Regular cardiac myocyte (primary cell): ENCODE results near the gene TIMP1. TPM values are rescaled to one million over a fixed set of nuclear protein-coding genes. Genes with fewer than 3 reads are reported as not detected.

Experiments used
- total RNA-seq: library from RNA; depleted of rRNA; stranded (reverse); fragments of >200 nt; gene quantifications from 2 replicates; pipeline ENCODE4 v1.2.3, GENCODE V29; 2014

The TIMP1 gene
- 373 and 1,457 TPM in 2 replicates for total RNA-seq

DNA sequence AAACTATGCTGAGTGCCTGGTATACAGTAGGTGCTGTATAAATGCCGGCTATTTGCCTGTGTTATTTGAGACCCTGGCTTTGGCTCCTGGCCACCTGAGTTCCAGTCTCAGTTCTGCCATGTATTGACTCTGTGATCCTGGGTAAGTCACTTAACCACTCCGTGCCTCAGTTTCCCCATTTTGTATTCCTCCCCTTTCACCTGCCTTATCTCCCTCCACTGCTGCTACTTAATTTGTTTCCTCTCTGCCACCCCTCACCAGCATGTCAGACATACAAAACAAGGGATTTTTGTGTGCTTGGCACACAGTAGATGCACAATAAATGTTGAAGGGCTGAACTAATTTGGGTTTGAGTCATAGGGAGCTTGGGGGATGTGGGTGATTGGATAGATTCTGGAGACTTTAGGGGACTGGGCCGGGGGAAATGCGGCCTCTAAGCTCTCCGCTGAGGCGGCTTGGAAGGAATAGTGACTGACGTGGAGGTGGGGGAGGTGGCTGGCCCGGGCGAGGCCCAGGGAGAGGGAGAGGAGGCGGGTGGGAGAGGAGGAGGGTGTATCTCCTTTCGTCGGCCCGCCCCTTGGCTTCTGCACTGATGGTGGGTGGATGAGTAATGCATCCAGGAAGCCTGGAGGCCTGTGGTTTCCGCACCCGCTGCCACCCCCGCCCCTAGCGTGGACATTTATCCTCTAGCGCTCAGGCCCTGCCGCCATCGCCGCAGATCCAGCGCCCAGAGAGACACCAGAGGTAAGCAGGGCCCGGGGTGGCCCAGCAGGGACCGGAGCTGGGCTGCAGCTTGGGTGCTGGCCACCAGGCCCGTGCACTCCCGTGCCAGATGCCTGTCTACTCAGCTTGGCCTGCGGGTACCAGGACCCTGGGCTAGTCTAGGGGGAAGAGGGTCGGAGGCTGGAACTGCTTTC is at the start of gene TIMP1:
TSS of gene TIMP1 (plus strand) at position 706 of the 917 bp plus-strand sequence. CDS start 980 bp downstream, outside the sequence.

GRCh38 chrX:47560934-47561658 is 21.1 kb upstream of the TIMP1 start, which contains the start of gene ARAF:
ARAF (plus strand) TSS chrX:47561205; CDS start chrX:47562968, 1,763 bp downstream.

GRCh38 chrX:47619486-47620302 is 37.5 kb downstream of the TIMP1 start, which contains the start of gene SYN1:
SYN1 (minus strand) TSS chrX:47619857; CDS start chrX:47619728, 129 bp downstream.

DNA sequence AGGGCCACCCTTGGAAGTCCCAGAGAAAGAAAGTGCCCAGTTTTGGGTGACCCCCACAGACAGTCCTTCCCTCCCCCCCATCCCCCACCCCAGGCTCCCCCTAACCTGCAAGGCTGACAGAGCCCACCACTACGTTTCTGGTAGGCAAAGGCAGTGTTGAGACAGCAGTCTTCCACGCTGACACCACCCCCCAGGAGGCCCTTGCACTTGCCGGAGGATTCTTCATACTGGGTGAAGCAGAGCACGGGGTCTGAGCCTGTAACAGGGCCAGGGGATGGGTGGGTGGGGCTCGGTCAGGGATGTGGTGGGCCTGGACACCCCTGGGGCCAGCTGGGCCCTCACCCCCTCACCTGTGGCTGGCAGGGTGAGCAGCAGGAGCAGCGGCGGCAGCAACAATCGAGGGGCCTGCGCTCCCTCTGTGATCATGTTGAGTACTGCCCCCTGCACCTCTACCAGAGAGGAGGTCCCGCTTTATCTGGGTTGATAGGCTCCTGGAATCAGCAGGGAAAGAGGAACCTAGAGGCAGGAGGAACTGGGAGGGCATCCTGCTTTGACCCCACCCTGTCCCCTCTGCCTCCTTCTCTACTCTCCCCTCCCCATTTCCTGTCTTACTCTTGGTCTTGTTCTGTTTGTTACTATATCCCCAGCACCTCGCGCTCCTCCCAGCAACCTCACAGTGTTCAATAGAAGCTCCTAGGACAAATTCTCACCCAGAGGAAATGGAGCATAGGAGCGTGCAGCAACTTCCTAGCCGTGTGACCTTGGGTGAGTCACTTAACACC is 47.4 kb downstream of the TIMP1 start, which contains the start of gene CFP:
TSS of gene CFP (minus strand) at position 512 of the 782 bp plus-strand sequence. CDS start at position 426, 86 bp downstream.

Other genes with a start within 250 kb of the TIMP1 start
- under 0.01 and 0.28 TPM in 2 replicates for gene ZNF157, start 211.9 kb upstream of the TIMP1 start, total RNA-seq
- 4.2 and 7.1 TPM in 2 replicates for gene ZNF41, start 99.2 kb upstream of the TIMP1 start, total RNA-seq
- gene ARAF, start 21.2 kb upstream of the TIMP1 start, total RNA-seq, result 14.7 and 15.9 TPM in 2 replicates
- gene SYN1, start 37.4 kb downstream of the TIMP1 start, total RNA-seq, result under 0.01 and 0.28 TPM in 2 replicates
- under 0.01 and 0.19 TPM in 2 replicates for gene CFP, start 47.5 kb downstream of the TIMP1 start, total RNA-seq
- 19.7 and 20.9 TPM in 2 replicates for gene ELK1, start 68.1 kb downstream of the TIMP1 start, total RNA-seq
- gene UXT, start 76.7 kb downstream of the TIMP1 start, total RNA-seq, result 115 and 135 TPM in 2 replicates